Esophagus squamous epithelium (tissue), 4 donors: ENCODE measurements around the gene VPS26B.

Experiments used
- CTCF ChIP-seq, 6 experiments: fragments of 450-650 bp in 4 of 6; fragments of 200-600 bp in 2 of 6; sonication (generic) in 2 of 6; IDR thresholded peaks; one replicate each; pipeline ENCODE4 v1.5.1; 2016 to 2019; ENCODE audit warnings: antibody characterized with exemption in 6 of 6, mild to moderate bottlenecking in 4 of 6, moderate library complexity in 4 of 6
- POLR2A ChIP-seq, 4 donors: fragments of 450-650 bp; IDR thresholded peaks; one replicate each; pipeline ENCODE4 v1.6.1; 2017; ENCODE audit warnings: antibody characterized with exemption in 4 of 4, mild to moderate bottlenecking in 4 of 4, moderate library complexity in 3 of 4

GRCh38 chr11:134272381-134273316 is 48.2 kb downstream of the VPS26B start:
- no peak for TF ChIP-seq POLR2A (IDR thresholded peaks at IDR 0.05)
- TF ChIP-seq CTCF (IDR thresholded peaks at IDR 0.05) = no peak
